Retinal pigment epithelial cell (primary cell): ENCODE results near the gene GAL3ST1.
"Not testable (repeated sequence)": the region's sequence is repeated elsewhere in the genome, so short reads cannot be mapped to it uniquely, and the experiment has no call there.

Experiments used
- DNase-seq: peaks from one replicate; pipeline ENCODE4 v3.0.0-alpha.2; 2010; ENCODE audit warnings: low read depth
- H3K4me3 ChIP-seq: 2 replicates; pipeline ENCODE4 v1.5.1; 2011; ENCODE audit warnings: mild to moderate bottlenecking, low read length, control low read depth, moderate library complexity
- TF ChIP-seq, protein P1 (sequence below): conservative IDR thresholded peaks from 2 replicates; pipeline ENCODE4 v1.5.1; 2011; ENCODE audit warnings: low read depth, low read length, control low read depth, inconsistent platforms

GAL3ST1 gene

GRCh38 chr22:30547188-30547587, 27.3 kb downstream of the GAL3ST1 start:
- no peak for DNase-seq
- no peak overlapping the region for H3K4me3 ChIP-seq
- TF ChIP-seq, protein P1, sequence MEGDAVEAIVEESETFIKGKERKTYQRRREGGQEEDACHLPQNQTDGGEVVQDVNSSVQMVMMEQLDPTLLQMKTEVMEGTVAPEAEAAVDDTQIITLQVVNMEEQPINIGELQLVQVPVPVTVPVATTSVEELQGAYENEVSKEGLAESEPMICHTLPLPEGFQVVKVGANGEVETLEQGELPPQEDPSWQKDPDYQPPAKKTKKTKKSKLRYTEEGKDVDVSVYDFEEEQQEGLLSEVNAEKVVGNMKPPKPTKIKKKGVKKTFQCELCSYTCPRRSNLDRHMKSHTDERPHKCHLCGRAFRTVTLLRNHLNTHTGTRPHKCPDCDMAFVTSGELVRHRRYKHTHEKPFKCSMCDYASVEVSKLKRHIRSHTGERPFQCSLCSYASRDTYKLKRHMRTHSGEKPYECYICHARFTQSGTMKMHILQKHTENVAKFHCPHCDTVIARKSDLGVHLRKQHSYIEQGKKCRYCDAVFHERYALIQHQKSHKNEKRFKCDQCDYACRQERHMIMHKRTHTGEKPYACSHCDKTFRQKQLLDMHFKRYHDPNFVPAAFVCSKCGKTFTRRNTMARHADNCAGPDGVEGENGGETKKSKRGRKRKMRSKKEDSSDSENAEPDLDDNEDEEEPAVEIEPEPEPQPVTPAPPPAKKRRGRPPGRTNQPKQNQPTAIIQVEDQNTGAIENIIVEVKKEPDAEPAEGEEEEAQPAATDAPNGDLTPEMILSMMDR: no peak

DNA sequence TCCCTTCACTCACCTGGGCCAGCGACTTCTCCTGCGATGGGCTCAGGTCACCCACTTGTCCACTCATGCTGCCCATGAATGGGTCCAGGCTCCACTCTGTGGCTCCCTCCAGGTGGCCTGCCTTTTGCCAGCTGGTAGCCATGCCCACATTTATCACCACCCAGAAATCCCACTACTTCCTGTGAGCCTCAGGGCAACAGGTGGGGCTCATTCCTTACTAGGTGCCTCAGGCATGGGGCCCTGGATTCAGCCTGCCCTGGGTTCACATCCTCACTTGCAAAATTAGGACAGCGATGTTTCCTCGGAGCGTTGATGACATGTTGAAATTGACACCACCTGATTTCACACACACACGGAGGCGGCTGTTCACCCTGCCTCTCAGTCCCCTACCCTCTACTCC, 27.8 kb downstream of the GAL3ST1 start, which contains the start of gene SEC14L6:
Gene SEC14L6, minus strand, starts transcription at position 126 of the 400 bp plus-strand sequence. Its CDS starts 59 bp downstream, at position 67.
- no peak for DNase-seq
- H3K4me3 ChIP-seq: no peak within 1 kb of the TSS
- TF ChIP-seq, protein P1: no peak

DNA sequence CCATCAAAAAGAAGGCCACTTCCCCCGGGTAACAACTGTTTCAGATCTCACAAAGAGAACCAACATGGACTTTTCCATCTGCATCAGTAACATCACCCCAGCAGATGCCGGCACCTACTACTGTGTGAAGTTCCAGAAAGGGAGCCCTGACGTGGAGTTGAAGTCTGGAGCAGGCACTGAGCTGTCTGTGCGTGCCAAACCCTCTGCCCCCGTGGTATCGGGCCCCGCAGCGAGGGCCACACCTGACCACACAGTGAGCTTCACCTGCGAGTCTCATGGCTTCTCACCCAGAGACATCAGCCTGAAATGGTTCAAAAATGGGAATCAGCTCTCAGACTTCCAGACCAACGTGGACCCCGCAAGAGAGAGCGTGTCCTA, 31.7 kb downstream of the GAL3ST1 start:
- DNase-seq: no peak
- TF ChIP-seq, protein P1: no peak
- H3K4me3 ChIP-seq: peak overlapping the region; percentile 48

GRCh38 chr22:30541961-30542810, 32.3 kb downstream of the GAL3ST1 start:
- H3K4me3 ChIP-seq: peak overlapping the region; percentile 48
- TF ChIP-seq, protein P1: no peak
- DNase-seq: no peak

GRCh38 chr22:30541511-30541910, 33.0 kb downstream of the GAL3ST1 start:
- peak overlapping the region; percentile 48 for H3K4me3 ChIP-seq
- not testable (repeated sequence) for DNase-seq

- TF ChIP-seq, protein P1: no peak
- H3K4me3 ChIP-seq: no peak overlapping the region
- no peak for DNase-seq
These were observed 35.1 kb downstream of the GAL3ST1 start for GRCh38 chr22:30539368-30539767.

GRCh38 chr22:30538280-30538679, 36.2 kb downstream of the GAL3ST1 start:
- no peak for DNase-seq
- TF ChIP-seq, protein P1: no peak
- H3K4me3 ChIP-seq: no peak overlapping the region
